ENCODE results near the gene RAB40A. TPM values are rescaled to one million over a fixed set of nuclear protein-coding genes. Genes with fewer than 3 reads are reported as not detected.
"Not testable (repeated sequence)": the region's sequence is repeated elsewhere in the genome, so short reads cannot be mapped to it uniquely, and the experiment has no call there.

Gene RAB40A
- total RNA-seq, 1 donor from 2014 or later, result not detected

DNA sequence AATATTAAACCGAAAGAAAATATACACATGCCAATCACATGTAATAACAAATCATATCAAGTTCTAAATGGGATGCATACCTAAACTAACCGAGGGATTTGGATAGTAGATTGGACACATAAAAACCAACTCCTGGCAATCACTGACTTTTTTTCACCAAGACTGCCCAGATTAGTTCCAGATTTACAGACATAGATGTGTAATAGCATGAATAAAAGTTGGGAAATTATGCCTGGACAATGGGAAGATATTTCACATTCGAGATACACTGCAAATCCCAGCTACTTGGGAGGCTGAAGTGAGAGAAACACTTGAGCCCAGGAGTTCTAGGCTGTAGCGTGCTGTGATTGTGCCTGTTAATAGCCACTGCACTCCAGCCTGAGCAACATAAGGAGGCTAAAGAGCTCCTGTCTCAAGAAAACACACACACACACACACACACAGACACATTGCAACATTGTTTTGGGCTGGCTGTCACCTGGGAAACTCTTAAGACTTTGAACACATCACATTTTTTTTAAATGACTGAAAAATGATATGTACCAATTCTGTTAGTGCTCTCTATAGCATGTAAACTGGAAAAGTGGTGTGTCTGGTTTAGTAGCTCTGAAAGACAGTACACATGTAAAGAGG is 5.7 kb downstream of the RAB40A start:
- H3K4me1 Mint-ChIP-seq (ENCODE audit: low read depth), result no peaks in the 10 kb centered on the region
- no peaks in the 10 kb centered on the region for H3K36me3 Mint-ChIP-seq (ENCODE audit: low read depth)
- intact Hi-C loops (cut with micrococcal nuclease), result no loop called here
- no peak for DNase-seq (ENCODE audit: low spot score)
- H3K27ac Mint-ChIP-seq, result no peak overlapping the region
- H3K9me3 Mint-ChIP-seq, result no peaks in the 10 kb centered on the region
- H3K27me3 Mint-ChIP-seq (ENCODE audit: low read depth), result no peaks in the 10 kb centered on the region
- H3K4me3 Mint-ChIP-seq (ENCODE audit: low read depth), result no peak overlapping the region

DNA sequence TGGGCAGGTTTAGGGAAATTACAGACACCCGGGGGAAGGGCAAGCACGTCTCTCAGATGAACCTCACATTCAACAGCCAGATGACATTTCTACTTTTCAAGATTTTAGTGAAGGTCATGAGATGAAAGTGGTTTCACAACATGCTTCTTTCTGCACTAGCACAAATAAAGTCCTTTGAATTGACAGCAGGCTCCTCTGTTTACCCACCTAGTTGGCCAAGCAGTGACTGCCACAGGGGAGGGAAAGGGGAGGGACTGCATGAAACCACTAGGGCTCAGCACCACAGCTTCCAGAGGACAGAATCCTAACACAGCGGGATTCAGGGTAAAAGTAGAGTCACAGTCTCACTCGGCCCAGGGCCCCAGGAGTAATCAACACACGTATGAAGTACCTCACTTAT is 6.2 kb downstream of the RAB40A start:
- Mint-ChIP-seq H3K4me1 (ENCODE audit: low read depth) (no peaks in the 10 kb centered on the region), H3K36me3 (ENCODE audit: low read depth) (no peaks in the 10 kb centered on the region), H3K4me3 (ENCODE audit: low read depth) (no peak overlapping the region), H3K27me3 (ENCODE audit: low read depth) (no peaks in the 10 kb centered on the region), H3K9me3 (no peaks in the 10 kb centered on the region), H3K27ac (no peak overlapping the region)
- intact Hi-C loops (cut with micrococcal nuclease), result no loop called here
- no peak for DNase-seq (ENCODE audit: low spot score)

DNA sequence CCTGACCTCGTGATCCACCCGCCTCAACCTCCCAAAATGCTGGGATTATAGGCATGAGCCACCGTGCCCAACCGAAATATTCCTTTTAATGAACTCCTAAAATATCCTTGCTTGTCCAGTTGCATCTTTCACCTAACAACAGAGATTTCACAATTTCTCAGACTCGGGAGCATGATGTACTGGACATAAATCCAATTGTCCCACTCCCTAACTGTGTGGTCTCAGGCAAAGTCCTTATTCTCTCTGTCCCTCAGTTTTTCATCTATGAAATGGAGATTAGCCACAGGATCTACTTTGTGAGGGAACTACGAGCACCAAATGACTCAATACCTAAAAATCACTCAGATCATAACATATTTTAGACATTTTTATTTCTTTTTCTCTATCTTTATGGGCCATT is 9.3 kb downstream of the RAB40A start:
- Mint-ChIP-seq H3K4me3 (ENCODE audit: low read depth) (no peak overlapping the region), H3K27ac (no peak overlapping the region)
- intact Hi-C loops (cut with micrococcal nuclease), result no loop called here

DNA sequence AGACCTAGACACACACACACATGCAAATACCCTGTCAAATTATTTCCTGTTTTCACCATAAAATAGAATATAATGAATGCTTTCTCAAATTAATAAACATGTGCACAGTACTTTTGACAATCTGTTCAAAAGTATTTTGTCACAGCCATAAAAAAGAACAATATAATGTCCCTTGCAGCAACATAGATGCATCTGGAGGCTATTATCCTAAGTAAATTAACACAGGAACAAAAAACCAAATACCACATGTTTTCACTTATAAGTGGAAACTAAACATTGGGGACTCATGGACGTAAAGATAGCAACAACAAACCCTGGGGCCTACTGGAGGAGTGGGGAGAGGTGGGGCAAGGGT is 15.5 kb downstream of the RAB40A start:
- no peaks in the 10 kb centered on the region for H3K36me3 Mint-ChIP-seq (ENCODE audit: low read depth)
- DNase-seq (ENCODE audit: low spot score), result no peak
- no peak overlapping the region for H3K27ac Mint-ChIP-seq
- peaks cover 2% of the 10 kb centered on the region for H3K27me3 Mint-ChIP-seq (ENCODE audit: low read depth)
- intact Hi-C loops (cut with micrococcal nuclease), result no loop called here
- H3K9me3 Mint-ChIP-seq, result no peaks in the 10 kb centered on the region
- H3K4me3 Mint-ChIP-seq (ENCODE audit: low read depth), result no peak overlapping the region
- H3K4me1 Mint-ChIP-seq (ENCODE audit: low read depth), result no peaks in the 10 kb centered on the region

More for the DNA sequence above, 9.3 kb downstream of the RAB40A start:
- Mint-ChIP-seq H3K27me3 (ENCODE audit: low read depth) (peaks cover 2% of the 10 kb centered on the region), H3K4me1 (ENCODE audit: low read depth) (no peaks in the 10 kb centered on the region), H3K9me3 (no peaks in the 10 kb centered on the region), H3K36me3 (ENCODE audit: low read depth) (no peaks in the 10 kb centered on the region)
- no peak for DNase-seq (ENCODE audit: low spot score)

DNA sequence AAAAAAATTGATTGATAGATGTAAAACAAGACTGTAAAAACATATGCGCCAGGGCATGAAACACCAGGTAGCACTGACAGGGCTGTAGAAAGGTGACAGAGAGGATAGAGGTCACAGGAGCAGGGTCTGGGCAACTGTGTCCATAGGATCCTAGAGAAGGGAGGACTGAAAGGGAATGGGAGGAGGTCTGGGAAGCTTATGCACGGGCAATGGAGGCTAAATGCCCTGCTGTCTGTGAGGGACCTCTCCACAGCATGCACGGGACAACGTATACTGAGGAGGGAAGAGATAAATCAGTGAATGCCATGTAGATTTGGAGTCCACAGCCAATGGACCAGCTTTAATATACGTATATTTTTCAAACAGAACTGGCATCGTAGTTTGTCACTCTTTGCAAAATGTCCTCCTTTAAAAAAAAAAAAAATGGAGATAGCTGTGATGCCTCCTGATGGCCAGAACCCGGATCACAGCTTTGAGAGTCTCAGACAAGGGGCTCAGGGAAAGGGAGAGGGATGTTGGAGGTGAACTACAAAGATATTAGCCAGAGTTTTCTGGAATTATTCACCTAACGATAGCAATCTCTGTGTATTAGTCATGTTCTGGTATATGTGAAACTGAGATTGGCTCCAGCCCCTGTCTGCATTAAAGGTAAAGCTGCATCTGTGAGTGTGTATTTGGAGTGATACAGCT is 16.0 kb downstream of the RAB40A start:
- intact Hi-C loops (cut with micrococcal nuclease), result no loop called here
- Mint-ChIP-seq H3K4me1 (ENCODE audit: low read depth) (no peaks in the 10 kb centered on the region), H3K36me3 (ENCODE audit: low read depth) (no peaks in the 10 kb centered on the region), H3K9me3 (no peaks in the 10 kb centered on the region), H3K27ac (no peak overlapping the region), H3K27me3 (ENCODE audit: low read depth) (peaks cover 2% of the 10 kb centered on the region), H3K4me3 (ENCODE audit: low read depth) (no peak overlapping the region)
- DNase-seq (ENCODE audit: low spot score), result no peak

DNA sequence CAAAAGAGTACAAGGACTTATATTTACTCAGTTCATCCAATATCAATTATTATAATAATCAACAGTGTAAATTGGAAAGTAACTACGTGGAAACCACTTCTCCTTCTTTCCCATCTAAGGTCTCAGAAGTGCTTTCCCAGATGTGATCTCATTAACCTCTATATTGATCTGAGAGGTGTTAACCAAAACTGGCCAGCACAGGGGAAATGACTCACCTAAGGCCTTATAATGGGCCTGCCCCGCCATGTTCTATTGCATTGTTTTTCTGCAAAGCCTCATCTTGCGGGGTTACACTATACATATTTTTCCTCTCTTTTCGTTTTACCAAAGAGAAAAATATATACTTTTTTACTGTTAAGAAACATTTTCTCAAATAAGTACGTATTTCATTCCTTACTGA is 20.5 kb downstream of the RAB40A start:
- no peak for DNase-seq (ENCODE audit: low spot score)
- H3K27me3 Mint-ChIP-seq (ENCODE audit: low read depth), result no peaks in the 10 kb centered on the region
- no peak overlapping the region for H3K27ac Mint-ChIP-seq
- no peak overlapping the region for H3K4me3 Mint-ChIP-seq (ENCODE audit: low read depth)
- H3K9me3 Mint-ChIP-seq, result no peaks in the 10 kb centered on the region
- H3K4me1 Mint-ChIP-seq (ENCODE audit: low read depth), result no peaks in the 10 kb centered on the region
- intact Hi-C loops (cut with micrococcal nuclease), result no loop called here
- H3K36me3 Mint-ChIP-seq (ENCODE audit: low read depth), result no peaks in the 10 kb centered on the region

DNA sequence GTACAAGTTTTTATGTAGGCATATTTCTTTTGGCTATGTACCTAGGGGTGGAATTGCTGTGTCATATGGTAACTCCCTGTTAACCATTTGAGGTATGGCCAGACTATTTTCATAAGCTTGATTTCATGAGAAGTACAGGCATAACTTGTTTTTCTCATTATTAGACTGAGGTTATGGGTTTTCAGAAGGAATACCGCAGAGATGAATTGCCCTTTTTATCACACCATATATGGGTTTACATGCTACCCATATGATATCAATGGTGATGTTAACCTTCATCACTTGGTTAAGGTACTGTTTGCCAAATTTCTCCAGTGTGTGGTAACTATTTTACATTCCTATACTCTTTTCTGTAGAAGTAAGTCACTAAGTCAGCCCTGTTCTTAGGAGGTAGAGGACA is 23.5 kb downstream of the RAB40A start:
- Mint-ChIP-seq H3K27me3 (ENCODE audit: low read depth) (no peaks in the 10 kb centered on the region), H3K4me1 (ENCODE audit: low read depth) (no peaks in the 10 kb centered on the region), H3K36me3 (ENCODE audit: low read depth) (no peaks in the 10 kb centered on the region), H3K27ac (no peak overlapping the region), H3K9me3 (no peaks in the 10 kb centered on the region), H3K4me3 (ENCODE audit: low read depth) (no peak overlapping the region)
- intact Hi-C loops (cut with micrococcal nuclease), result no loop called here
- no peak for DNase-seq (ENCODE audit: low spot score)

DNA sequence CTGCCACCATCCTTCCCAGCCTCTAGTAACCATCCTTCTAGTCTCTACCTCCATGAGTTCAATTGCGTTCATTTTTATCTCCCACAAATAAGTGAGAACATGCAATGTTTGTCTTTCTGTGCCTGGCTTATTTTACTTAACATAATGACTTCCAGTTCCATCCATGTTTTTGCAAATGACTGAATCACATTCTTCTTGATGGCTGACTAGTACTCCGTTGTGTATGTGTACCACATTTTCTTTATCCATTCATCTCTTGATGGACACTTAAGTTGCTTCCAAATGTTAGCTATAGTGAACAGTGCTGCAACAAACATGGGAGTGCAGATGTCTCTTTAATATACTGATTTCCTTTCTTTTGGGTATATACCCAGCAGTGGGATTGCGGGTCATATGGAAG is 25.7 kb downstream of the RAB40A start:
- H3K4me1 Mint-ChIP-seq (ENCODE audit: low read depth); H3K27ac Mint-ChIP-seq; H3K4me3 Mint-ChIP-seq (ENCODE audit: low read depth); H3K9me3 Mint-ChIP-seq; H3K36me3 Mint-ChIP-seq (ENCODE audit: low read depth); DNase-seq (ENCODE audit: low spot score); intact Hi-C loops (cut with micrococcal nuclease); H3K27me3 Mint-ChIP-seq (ENCODE audit: low read depth): not testable (repeated sequence)

DNA sequence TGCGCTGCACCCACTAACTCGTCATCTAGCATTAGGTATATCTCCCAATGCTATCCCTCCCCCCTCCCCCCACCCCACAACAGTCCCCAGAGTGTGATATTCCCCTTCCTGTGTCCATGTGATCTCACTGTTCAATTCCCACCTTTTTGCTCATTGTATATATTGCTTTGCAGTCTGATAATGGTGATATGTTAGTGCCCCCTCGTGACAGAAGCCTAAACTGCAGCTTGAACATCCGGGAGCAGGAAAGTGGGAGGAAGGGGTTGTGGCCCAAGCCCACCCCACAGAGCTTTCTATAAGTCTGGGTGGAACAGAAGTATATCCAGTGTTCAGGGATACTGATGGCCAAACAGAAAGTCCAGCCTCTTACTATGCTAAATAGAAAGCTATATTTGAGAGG is 29.6 kb downstream of the RAB40A start:
- DNase-seq (ENCODE audit: low spot score), result peak; percentile 8
- H3K4me3 Mint-ChIP-seq (ENCODE audit: low read depth); H3K9me3 Mint-ChIP-seq; H3K36me3 Mint-ChIP-seq (ENCODE audit: low read depth); H3K27me3 Mint-ChIP-seq (ENCODE audit: low read depth); intact Hi-C loops (cut with micrococcal nuclease); H3K27ac Mint-ChIP-seq; H3K4me1 Mint-ChIP-seq (ENCODE audit: low read depth): not testable (repeated sequence)

DNA sequence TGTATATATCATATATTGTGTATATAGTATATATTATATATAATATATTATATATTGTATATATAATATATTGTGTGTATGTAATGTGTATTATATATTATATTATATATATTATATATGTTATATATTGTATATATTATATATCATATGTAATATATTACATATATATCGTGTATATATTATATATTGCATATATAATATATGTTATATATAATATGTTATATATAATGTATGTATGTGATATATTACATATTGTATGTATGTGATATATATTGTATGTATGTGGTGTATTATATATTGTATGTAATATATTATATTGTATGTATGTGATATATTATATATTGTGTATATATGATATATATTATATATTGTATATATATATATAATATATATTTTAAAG is 30.5 kb downstream of the RAB40A start:
- Mint-ChIP-seq H3K36me3 (ENCODE audit: low read depth) (no peaks in the 10 kb centered on the region), H3K27me3 (ENCODE audit: low read depth) (no peaks in the 10 kb centered on the region), H3K27ac (no peak overlapping the region), H3K4me1 (ENCODE audit: low read depth) (no peaks in the 10 kb centered on the region), H3K4me3 (ENCODE audit: low read depth) (no peak overlapping the region), H3K9me3 (no peaks in the 10 kb centered on the region)
- no peak for DNase-seq (ENCODE audit: low spot score)
- intact Hi-C loops (cut with micrococcal nuclease), result no loop called here

DNA sequence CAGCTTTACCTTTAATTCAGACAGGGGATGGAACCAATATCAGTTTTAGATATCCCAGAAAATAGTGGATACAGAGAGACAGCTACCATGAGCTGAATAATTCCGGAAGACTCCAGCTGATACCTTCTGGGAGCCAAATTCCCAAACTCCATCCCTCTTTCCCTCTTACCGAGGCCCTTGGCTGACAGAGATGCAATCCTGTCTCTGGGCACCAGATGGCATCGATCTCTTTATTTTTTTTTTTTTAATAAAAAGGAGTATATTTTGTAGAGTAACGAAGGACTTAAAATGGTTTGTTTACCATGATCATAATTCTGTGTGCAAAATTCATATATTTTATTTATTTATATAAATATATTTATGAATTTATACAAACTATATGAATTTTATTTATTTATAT is 31.0 kb downstream of the RAB40A start:
- no peak for DNase-seq (ENCODE audit: low spot score)
- intact Hi-C loops (cut with micrococcal nuclease), result no loop called here
- H3K36me3 Mint-ChIP-seq (ENCODE audit: low read depth), result no peaks in the 10 kb centered on the region
- H3K27ac Mint-ChIP-seq, result no peak overlapping the region
- no peak overlapping the region for H3K4me3 Mint-ChIP-seq (ENCODE audit: low read depth)
- H3K27me3 Mint-ChIP-seq (ENCODE audit: low read depth), result no peaks in the 10 kb centered on the region
- no peaks in the 10 kb centered on the region for H3K9me3 Mint-ChIP-seq
- H3K4me1 Mint-ChIP-seq (ENCODE audit: low read depth), result no peaks in the 10 kb centered on the region

DNA sequence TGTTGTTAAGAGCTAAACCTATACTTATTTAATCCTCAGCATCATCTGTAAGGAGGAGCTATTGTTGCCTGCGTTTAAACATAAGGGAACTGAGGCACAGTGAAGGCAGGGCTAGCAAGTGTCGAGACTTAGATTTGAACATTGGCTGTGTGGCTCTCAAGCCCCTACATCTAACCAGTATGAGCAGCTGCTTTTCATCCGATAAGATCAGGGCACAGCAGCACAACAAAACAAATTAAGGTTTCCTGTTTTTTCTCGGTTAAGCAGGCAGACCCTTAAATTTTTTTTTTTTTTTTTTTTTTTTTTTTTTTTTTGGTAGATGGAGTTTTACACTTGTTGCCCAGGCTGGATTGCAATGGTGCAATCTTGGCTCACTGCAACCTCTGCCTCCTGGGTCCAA is 35.6 kb downstream of the RAB40A start:
- Mint-ChIP-seq H3K27me3 (ENCODE audit: low read depth) (no peaks in the 10 kb centered on the region), H3K9me3 (no peaks in the 10 kb centered on the region), H3K27ac (no peak overlapping the region), H3K36me3 (ENCODE audit: low read depth) (no peaks in the 10 kb centered on the region), H3K4me1 (ENCODE audit: low read depth) (no peaks in the 10 kb centered on the region), H3K4me3 (ENCODE audit: low read depth) (no peak overlapping the region)
- intact Hi-C loops (cut with micrococcal nuclease), result no loop called here
- DNase-seq (ENCODE audit: low spot score), result no peak

DNA sequence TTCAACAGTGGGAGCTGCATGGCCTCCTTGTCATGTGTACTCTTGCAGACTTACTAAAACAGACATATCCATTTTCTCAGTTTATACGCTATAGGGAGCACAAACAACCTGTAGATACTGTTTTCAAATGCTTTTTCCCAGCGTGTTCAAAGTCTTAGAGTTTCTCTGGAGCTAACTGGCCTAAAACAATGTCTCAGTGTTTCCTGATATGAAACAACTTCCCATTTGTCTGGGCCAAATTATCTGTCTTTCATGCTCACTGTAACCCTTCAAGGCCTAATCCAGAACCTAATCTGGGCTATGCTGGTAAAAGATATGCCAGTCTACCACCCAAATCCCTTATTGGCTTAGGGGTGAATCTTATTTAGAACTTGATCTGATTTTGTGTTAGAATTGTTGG is 38.8 kb downstream of the RAB40A start:
- Mint-ChIP-seq H3K27ac (no peak overlapping the region), H3K36me3 (ENCODE audit: low read depth) (no peaks in the 10 kb centered on the region), H3K27me3 (ENCODE audit: low read depth) (no peaks in the 10 kb centered on the region), H3K4me1 (ENCODE audit: low read depth) (no peaks in the 10 kb centered on the region), H3K9me3 (no peaks in the 10 kb centered on the region), H3K4me3 (ENCODE audit: low read depth) (no peak overlapping the region)
- intact Hi-C loops (cut with micrococcal nuclease), result no loop called here
- no peak for DNase-seq (ENCODE audit: low spot score)

DNA sequence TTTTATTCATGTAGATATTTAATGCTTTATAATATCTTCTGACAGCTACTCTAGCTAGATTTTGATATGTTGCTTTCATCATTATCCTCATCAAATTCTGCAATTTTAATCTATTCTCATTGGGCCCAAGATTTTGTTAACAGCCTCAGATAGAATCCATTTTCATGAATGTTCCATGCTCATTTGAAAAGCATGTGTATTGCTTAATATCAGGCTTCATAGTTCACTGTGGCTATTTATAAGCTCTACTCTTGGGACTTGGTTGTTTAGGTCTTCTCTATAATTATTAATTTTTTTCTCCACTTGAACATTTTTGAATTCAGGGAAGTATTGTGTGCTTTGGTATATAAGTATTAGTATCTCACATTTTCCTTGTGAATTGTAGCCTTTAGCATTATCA is 41.8 kb downstream of the RAB40A start:
- no peaks in the 10 kb centered on the region for H3K4me1 Mint-ChIP-seq (ENCODE audit: low read depth)
- no peaks in the 10 kb centered on the region for H3K27me3 Mint-ChIP-seq (ENCODE audit: low read depth)
- intact Hi-C loops (cut with micrococcal nuclease), result no loop called here
- no peak overlapping the region for H3K27ac Mint-ChIP-seq
- no peak overlapping the region for H3K4me3 Mint-ChIP-seq (ENCODE audit: low read depth)
- no peaks in the 10 kb centered on the region for H3K9me3 Mint-ChIP-seq
- no peaks in the 10 kb centered on the region for H3K36me3 Mint-ChIP-seq (ENCODE audit: low read depth)
- DNase-seq (ENCODE audit: low spot score), result no peak
